Liver (tissue), 9 donors: ENCODE measurements around the gene CFAP61. TPM values are rescaled to one million over a fixed set of nuclear protein-coding genes. Genes with fewer than 3 reads are reported as not detected.

ENCODE experiments used
- DNase-seq: peaks from one replicate; pipeline ENCODE4 v3.0.0-alpha.2; 2017; ENCODE audit warnings: low spot score
- H3K27ac ChIP-seq, 2 donors: one replicate each; pipeline ENCODE4 v1.7.0; 2013; ENCODE audit warnings: inconsistent platforms in 2 of 2, low read length in 2 of 2, control low read depth in 1 of 2, low read depth in 1 of 2, mild to moderate bottlenecking in 1 of 2
- H3K27me3 ChIP-seq, 4 donors: one replicate each; pipeline versions ENCODE4 v1.6.1 to v1.7.0; 2013; ENCODE audit warnings: low read length in 3 of 4, inconsistent platforms in 1 of 4, mild to moderate bottlenecking in 1 of 4, moderate library complexity in 1 of 4; ENCODE audit not compliant: control insufficient read depth in 4 of 4, insufficient read depth in 4 of 4
- H3K36me3 ChIP-seq, 4 donors: one replicate each; pipeline versions ENCODE4 v1.6.1 to v1.7.0; 2013; ENCODE audit warnings: low read length in 3 of 4, mild to moderate bottlenecking in 3 of 4, low read depth in 1 of 4, moderate library complexity in 1 of 4; ENCODE audit not compliant: control insufficient read depth in 4 of 4, insufficient read depth in 3 of 4
- H3K4me1 ChIP-seq, 4 donors: one replicate each; pipeline versions ENCODE4 v1.6.1 to v1.7.0; 2013; ENCODE audit warnings: low read length in 3 of 4, mild to moderate bottlenecking in 3 of 4, moderate library complexity in 1 of 4; ENCODE audit not compliant: control insufficient read depth in 4 of 4, insufficient read depth in 4 of 4
- H3K4me3 ChIP-seq, 3 donors: one replicate each; pipeline versions ENCODE4 v1.6.1 to v1.7.0; 2013; ENCODE audit warnings: low read length in 3 of 3, control low read depth in 1 of 3, low read depth in 1 of 3, mild to moderate bottlenecking in 1 of 3
- H3K9ac ChIP-seq, 2 donors: one replicate each; pipeline ENCODE4 v1.7.0; 2013; ENCODE audit warnings: low read length in 2 of 2, mild to moderate bottlenecking in 2 of 2, moderate library complexity in 2 of 2, control low read depth in 1 of 2, low read depth in 1 of 2
- H3K9me3 ChIP-seq, 4 donors: one replicate each; pipeline versions ENCODE4 v1.6.1 to v1.7.0; 2013; ENCODE audit warnings: low read length in 3 of 4; ENCODE audit not compliant: control insufficient read depth in 4 of 4
- CTCF ChIP-seq: fragments of 150-350 bp; IDR thresholded peaks from 2 replicates; pipeline ENCODE4 v1.5.1; 2017; ENCODE audit warnings: improper control_type of control experiment, low read depth, low read length; ENCODE audit not compliant: missing input control
- FOXA2 ChIP-seq: IDR thresholded peaks from 2 replicates; pipeline ENCODE4 v1.6.1; 2016; ENCODE audit warnings: antibody characterized with exemption
- HNF4A ChIP-seq, 2 donors: conservative IDR thresholded peaks; 2 replicates each; pipeline ENCODE4 v1.6.1; 2016; ENCODE audit warnings: antibody characterized with exemption in 2 of 2, mild to moderate bottlenecking in 2 of 2
- NR2F2 ChIP-seq: IDR thresholded peaks from 2 replicates; pipeline ENCODE4 v1.6.1; 2016; ENCODE audit warnings: antibody characterized with exemption
- RAD21 ChIP-seq, 2 donors: IDR thresholded peaks; 2 replicates each; pipeline ENCODE4 v1.6.1; 2016; ENCODE audit warnings: antibody characterized with exemption in 2 of 2, mild to moderate bottlenecking in 2 of 2
- REST ChIP-seq: IDR thresholded peaks from 2 replicates; pipeline ENCODE4 v1.6.1; 2016; ENCODE audit warnings: antibody characterized with exemption, mild to moderate bottlenecking
- RXRA ChIP-seq, 2 donors: IDR thresholded peaks; 2 replicates each; pipeline ENCODE4 v1.6.1; 2017 to 2018; ENCODE audit warnings: antibody characterized with exemption in 2 of 2, mild to moderate bottlenecking in 1 of 2
- TAF1 ChIP-seq: conservative IDR thresholded peaks from 2 replicates; pipeline ENCODE4 v1.6.1; 2016; ENCODE audit warnings: antibody characterized with exemption, mild to moderate bottlenecking
- YY1 ChIP-seq: IDR thresholded peaks from 2 replicates; pipeline ENCODE4 v1.6.1; 2016; ENCODE audit warnings: antibody characterized with exemption, mild to moderate bottlenecking
- WGBS: extraction: QIAGEN DNeasy Blood & Tissue Kit; methylation state at CpG from one replicate; pipeline ENCODE4 v1.1.7; 2013; 5-methylcytosine and 5-hydroxymethylcytosine counted together
- polyA plus RNA-seq, 2 donors: library from polyadenylated mRNA; stranded (reverse) in 1 of 2; unstranded in 1 of 2; fragments of 200-250 nt in 1 of 2; fragments of >200 nt in 1 of 2; fragmentation: Nextera tagmentation in 1 of 2; extraction: Ambion mirVana in 1 of 2; gene quantifications; one replicate each; pipeline versions ENCODE4 v1.2.1 to v1.2.3, GENCODE V29; 2013 to 2015
- total RNA-seq, 2 donors: library from RNA; depleted of rRNA; stranded (reverse); fragments of >200 nt; gene quantifications; one replicate each; pipeline ENCODE4 v1.2.3, GENCODE V29; 2014
- TF ChIP-seq, protein P1 (sequence below): IDR thresholded peaks from 2 replicates; pipeline ENCODE4 v1.6.1; 2016; ENCODE audit warnings: antibody characterized with exemption
- donor health status: healthy.
- donor health status: healthy.
- donor health status: healthy.
- donor health status: healthy.
- donor health status: healthy.

The CFAP61 gene
- total and polyA plus RNA-seq, 4 donors = 0.05 TPM; not detected in 3

GRCh38 chr20:20083807-20084206 lies 31.5 kb downstream of the CFAP61 start:
- Histone ChIP-seq H3K4me1 (no peaks in the 10 kb centered on the region), H3K27me3 (peaks cover 0 to 2% (median 0%) of the 10 kb centered on the region in 4 donors), H3K36me3 (no peaks in the 10 kb centered on the region), H3K9ac (no peak overlapping the region), H3K4me3 (no peak overlapping the region), H3K27ac (no peak overlapping the region), H3K9me3 (no peaks in the 10 kb centered on the region)
- TF ChIP-seq RAD21 (IDR thresholded peaks at IDR 0.05) (peak; percentile 67 to 75), CTCF (peak; percentile 30), REST (no peak), YY1 (no peak)
- 3% methylated on average over 3 of the region's 3 CpGs for WGBS
- DNase-seq = no peak

- Histone ChIP-seq H3K27ac (no peak overlapping the region), H3K9me3 (no peaks in the 10 kb centered on the region), H3K27me3 (peaks cover 0 to 2% (median 0%) of the 10 kb centered on the region in 4 donors), H3K4me3 (no peak overlapping the region), H3K9ac (no peak overlapping the region), H3K4me1 (no peaks in the 10 kb centered on the region), H3K36me3 (no peaks in the 10 kb centered on the region)
- no peak for TF ChIP-seq NR2F2
- no peak for TF ChIP-seq YY1
- TF ChIP-seq TAF1 = no peak
- TF ChIP-seq REST = no peak
- no peak for TF ChIP-seq RXRA (IDR thresholded peaks at IDR 0.05)
- TF ChIP-seq RAD21 (IDR thresholded peaks at IDR 0.05) = no peak
- no peak for TF ChIP-seq FOXA2
- no peak for TF ChIP-seq HNF4A (conservative IDR thresholded peaks at IDR 0.05)
- TF ChIP-seq, protein P1, sequence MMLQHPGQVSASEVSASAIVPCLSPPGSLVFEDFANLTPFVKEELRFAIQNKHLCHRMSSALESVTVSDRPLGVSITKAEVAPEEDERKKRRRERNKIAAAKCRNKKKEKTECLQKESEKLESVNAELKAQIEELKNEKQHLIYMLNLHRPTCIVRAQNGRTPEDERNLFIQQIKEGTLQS = no peak
- no peak for DNase-seq
- 78% methylated on average over 8 of the region's 8 CpGs for WGBS
These were observed 32.0 kb downstream of the CFAP61 start for GRCh38 chr20:20084296-20084752.
